ENCODE results near the gene C3orf80. TPM values are rescaled to one million over a fixed set of nuclear protein-coding genes. Genes with fewer than 3 reads are reported as not detected.

Gene C3orf80
- total and polyA plus RNA-seq, 9 donors = 0.11 to 0.65 (median 0.36) TPM

GRCh38 chr3:160210341-160210740 lies 14.9 kb upstream of the C3orf80 start:
- H3K4me1 ChIP-seq (ENCODE audit: control insufficient read depth, insufficient read depth, low read length) = no peaks in the 10 kb centered on the region
- no peak overlapping the region for H3K4me3 ChIP-seq (ENCODE audit: low read length)
- DNase-seq = no peak
- WGBS (ENCODE audit: insufficient coverage) = 73% methylated on average over 1 of the region's 1 CpG
- H3K36me3 ChIP-seq (ENCODE audit: control insufficient read depth, insufficient read depth, low read length) = no peaks in the 10 kb centered on the region
- H3K27me3 ChIP-seq (ENCODE audit: control insufficient read depth, insufficient read depth, low read length) = no peaks in the 10 kb centered on the region
- no peaks in the 10 kb centered on the region for H3K9me3 ChIP-seq (replicated peaks; ENCODE audit: control insufficient read depth, low read depth, low read length)
- H3K27ac ChIP-seq (ENCODE audit: low read length) = no peak overlapping the region

DNA sequence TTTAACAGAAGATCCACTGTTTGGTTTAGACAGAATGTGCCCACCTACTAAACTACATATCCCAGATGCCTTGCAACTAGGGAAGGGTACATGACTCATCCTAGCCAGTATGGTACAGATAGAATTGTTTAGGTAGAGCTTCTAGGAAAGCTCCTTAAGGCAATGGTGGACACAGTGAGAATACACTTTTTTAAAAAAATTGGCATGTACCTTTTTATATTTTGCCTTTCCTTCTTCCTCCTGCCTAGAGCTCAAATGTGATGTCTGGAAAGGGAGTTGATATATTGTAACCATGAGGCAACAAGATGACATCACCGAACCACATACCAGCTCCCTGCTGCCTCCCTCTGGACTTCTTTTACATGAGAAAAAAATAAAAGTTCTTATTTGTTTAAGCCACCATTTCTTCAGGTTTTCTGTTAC lies 14.4 kb upstream of the C3orf80 start:
- Histone ChIP-seq H3K27ac (ENCODE audit: low read length) (no peak overlapping the region), H3K9me3 (replicated peaks; ENCODE audit: control insufficient read depth, low read depth, low read length) (no peaks in the 10 kb centered on the region), H3K27me3 (ENCODE audit: control insufficient read depth, insufficient read depth, low read length) (no peaks in the 10 kb centered on the region), H3K4me3 (ENCODE audit: low read length) (no peak overlapping the region), H3K4me1 (ENCODE audit: control insufficient read depth, insufficient read depth, low read length) (no peaks in the 10 kb centered on the region), H3K36me3 (ENCODE audit: control insufficient read depth, insufficient read depth, low read length) (no peaks in the 10 kb centered on the region)
- no peak for DNase-seq
- WGBS (ENCODE audit: insufficient coverage) = no CpG with 5 or more reads among the region's 1 CpG

GRCh38 chr3:160213191-160213590 lies 12.0 kb upstream of the C3orf80 start:
- Histone ChIP-seq H3K27me3 (ENCODE audit: control insufficient read depth, insufficient read depth, low read length) (peaks cover 7% of the 10 kb centered on the region), H3K4me3 (ENCODE audit: low read length) (no peak overlapping the region), H3K9me3 (replicated peaks; ENCODE audit: control insufficient read depth, low read depth, low read length) (no peaks in the 10 kb centered on the region), H3K36me3 (ENCODE audit: control insufficient read depth, insufficient read depth, low read length) (no peaks in the 10 kb centered on the region), H3K27ac (ENCODE audit: low read length) (no peak overlapping the region), H3K4me1 (ENCODE audit: control insufficient read depth, insufficient read depth, low read length) (no peaks in the 10 kb centered on the region)
- 94% methylated on average over 1 of the region's 1 CpG for WGBS (ENCODE audit: insufficient coverage)
- no peak for DNase-seq

DNA sequence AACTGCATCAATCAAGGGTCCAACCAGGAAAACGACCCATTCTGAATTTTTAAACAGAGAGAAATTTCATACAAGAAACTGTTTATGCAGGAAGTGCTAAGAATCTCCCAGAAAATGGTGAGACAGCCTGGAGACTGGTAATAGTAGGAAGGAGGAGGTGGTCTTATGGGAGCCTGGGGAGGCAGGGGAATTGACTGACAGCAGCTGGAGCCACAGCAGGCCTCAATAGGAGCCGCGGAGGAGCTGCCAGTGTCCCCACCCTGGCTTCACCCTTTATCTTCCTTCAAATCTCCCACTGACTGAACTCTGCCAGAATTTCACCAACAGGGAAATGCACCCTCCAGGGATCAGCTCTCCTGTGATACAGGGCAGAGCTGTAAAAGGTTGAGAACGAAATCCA lies 7.5 kb upstream of the C3orf80 start:
- no peak overlapping the region for H3K4me3 ChIP-seq (ENCODE audit: low read length)
- DNase-seq = no peak
- no CpG with 5 or more reads among the region's 4 CpGs for WGBS (ENCODE audit: insufficient coverage)

GRCh38 chr3:160218136-160218535 lies 7.1 kb upstream of the C3orf80 start:
- no CpG with 5 or more reads among the region's 3 CpGs for WGBS (ENCODE audit: insufficient coverage)
- Histone ChIP-seq H3K36me3 (ENCODE audit: control insufficient read depth, insufficient read depth, low read length) (no peaks in the 10 kb centered on the region), H3K27ac (ENCODE audit: low read length) (no peak overlapping the region), H3K4me1 (ENCODE audit: control insufficient read depth, insufficient read depth, low read length) (no peaks in the 10 kb centered on the region), H3K4me3 (ENCODE audit: low read length) (no peak overlapping the region), H3K9me3 (replicated peaks; ENCODE audit: control insufficient read depth, low read depth, low read length) (no peaks in the 10 kb centered on the region), H3K27me3 (ENCODE audit: control insufficient read depth, insufficient read depth, low read length) (peaks cover 23% of the 10 kb centered on the region)
- no peak for DNase-seq

More for the DNA sequence above, 7.5 kb upstream of the C3orf80 start:
- Histone ChIP-seq H3K27me3 (ENCODE audit: control insufficient read depth, insufficient read depth, low read length) (peaks cover 22% of the 10 kb centered on the region), H3K36me3 (ENCODE audit: control insufficient read depth, insufficient read depth, low read length) (no peaks in the 10 kb centered on the region), H3K27ac (ENCODE audit: low read length) (no peak overlapping the region), H3K4me1 (ENCODE audit: control insufficient read depth, insufficient read depth, low read length) (no peaks in the 10 kb centered on the region), H3K9me3 (replicated peaks; ENCODE audit: control insufficient read depth, low read depth, low read length) (no peaks in the 10 kb centered on the region)

DNA sequence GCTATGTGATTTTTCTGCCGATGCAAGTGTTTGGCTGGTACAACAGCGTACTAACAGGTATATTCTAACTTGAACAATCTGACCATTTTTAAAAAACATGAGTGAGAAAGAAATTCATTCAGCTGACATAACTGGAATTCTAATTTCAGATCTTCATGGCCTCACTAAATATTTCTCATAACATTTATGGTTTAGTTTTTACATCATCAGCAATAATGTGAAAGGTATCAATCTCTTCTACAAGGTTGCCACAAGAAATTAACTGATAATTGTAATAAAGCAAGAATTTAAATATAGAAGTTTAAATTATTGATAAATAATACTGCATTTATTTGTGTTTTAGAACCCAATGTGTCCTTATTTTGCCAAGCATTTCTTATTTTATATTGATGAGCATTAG lies 5.2 kb upstream of the C3orf80 start:
- Histone ChIP-seq H3K9me3 (replicated peaks; ENCODE audit: control insufficient read depth, low read depth, low read length) (no peaks in the 10 kb centered on the region), H3K36me3 (ENCODE audit: control insufficient read depth, insufficient read depth, low read length) (no peaks in the 10 kb centered on the region), H3K4me1 (ENCODE audit: control insufficient read depth, insufficient read depth, low read length) (peaks cover 5% of the 10 kb centered on the region), H3K4me3 (ENCODE audit: low read length) (no peak overlapping the region), H3K27ac (ENCODE audit: low read length) (no peak overlapping the region), H3K27me3 (ENCODE audit: control insufficient read depth, insufficient read depth, low read length) (peaks cover 37% of the 10 kb centered on the region)
- no peak for DNase-seq
- WGBS (ENCODE audit: insufficient coverage) = no CpG with 5 or more reads among the region's 2 CpGs

DNA sequence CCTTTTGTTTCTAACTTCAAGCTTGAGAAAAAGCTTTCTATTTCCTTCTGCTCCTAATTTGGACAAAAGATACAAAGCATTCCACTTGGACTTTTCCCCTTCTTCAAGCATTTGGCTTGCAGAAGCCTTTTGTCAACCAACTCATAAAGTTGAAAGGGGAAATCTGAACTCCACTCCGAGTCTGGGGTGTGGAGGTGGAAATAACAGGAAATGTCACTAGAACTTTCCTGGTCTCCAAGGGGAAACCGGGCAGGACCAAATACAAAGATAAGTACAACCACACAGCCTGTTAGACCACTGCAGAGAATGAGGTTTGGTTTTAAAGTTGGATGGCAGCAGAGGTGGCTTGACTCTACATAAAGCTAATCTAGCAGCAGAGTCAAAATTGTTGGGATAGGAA lies 4.2 kb upstream of the C3orf80 start:
- H3K27ac ChIP-seq (ENCODE audit: low read length) = no peak overlapping the region
- WGBS (ENCODE audit: insufficient coverage) = no CpG with 5 or more reads among the region's 2 CpGs
- H3K27me3 ChIP-seq (ENCODE audit: control insufficient read depth, insufficient read depth, low read length) = peaks cover 45% of the 10 kb centered on the region
- no peaks in the 10 kb centered on the region for H3K9me3 ChIP-seq (replicated peaks; ENCODE audit: control insufficient read depth, low read depth, low read length)
- no peaks in the 10 kb centered on the region for H3K36me3 ChIP-seq (ENCODE audit: control insufficient read depth, insufficient read depth, low read length)
- DNase-seq = no peak
- peaks cover 8% of the 10 kb centered on the region for H3K4me1 ChIP-seq (ENCODE audit: control insufficient read depth, insufficient read depth, low read length)
- H3K4me3 ChIP-seq (ENCODE audit: low read length) = no peak overlapping the region

DNA sequence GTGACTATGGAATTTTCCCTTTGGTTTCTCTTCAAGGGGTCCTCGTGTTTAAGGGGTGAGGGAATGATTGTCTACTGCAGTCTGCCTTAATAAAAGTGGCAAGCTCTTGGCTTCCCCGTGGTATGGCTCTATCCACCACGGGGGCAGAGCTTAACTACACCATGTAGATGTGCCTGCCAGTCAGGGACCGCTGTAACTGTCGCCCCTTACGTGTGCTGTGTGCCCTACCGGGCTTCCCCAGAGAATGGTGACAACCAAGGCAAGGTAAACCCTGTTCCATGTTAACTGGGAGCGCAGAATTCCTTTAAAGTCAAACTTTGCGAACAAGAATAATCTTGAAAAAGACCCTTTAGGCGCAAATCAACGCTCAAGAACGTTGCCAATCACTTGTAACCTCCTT lies 966 bp upstream of the C3orf80 start:
- Histone ChIP-seq H3K4me3 (ENCODE audit: low read length) (no peak overlapping the region), H3K27me3 (ENCODE audit: control insufficient read depth, insufficient read depth, low read length) (peaks cover 46% of the 10 kb centered on the region), H3K9me3 (replicated peaks; ENCODE audit: control insufficient read depth, low read depth, low read length) (no peaks in the 10 kb centered on the region), H3K4me1 (ENCODE audit: control insufficient read depth, insufficient read depth, low read length) (peaks cover 17% of the 10 kb centered on the region), H3K36me3 (ENCODE audit: control insufficient read depth, insufficient read depth, low read length) (no peaks in the 10 kb centered on the region), H3K27ac (ENCODE audit: low read length) (no peak overlapping the region)
- WGBS (ENCODE audit: insufficient coverage) = 12% methylated on average over 11 of the region's 12 CpGs
- DNase-seq = no peak

- Histone ChIP-seq H3K27ac (ENCODE audit: low read length) (no peak overlapping the region), H3K27me3 (ENCODE audit: control insufficient read depth, insufficient read depth, low read length) (peaks cover 48% of the 10 kb centered on the region)
- WGBS (ENCODE audit: insufficient coverage) = under 1% methylated on average over 13 of the region's 16 CpGs
These were observed 429 bp upstream of the C3orf80 start for GRCh38 chr3:160224811-160225175.

GRCh38 chr3:160226026-160226907 lies 1.0 kb downstream of the C3orf80 start:
- WGBS (ENCODE audit: insufficient coverage) = 1% methylated on average over 78 of the region's 87 CpGs
- H3K4me3 ChIP-seq (ENCODE audit: low read length) = peak overlapping the region; percentile 18
- H3K27me3 ChIP-seq (ENCODE audit: control insufficient read depth, insufficient read depth, low read length) = peaks cover 46% of the 10 kb centered on the region
- H3K9me3 ChIP-seq (replicated peaks; ENCODE audit: control insufficient read depth, low read depth, low read length) = no peaks in the 10 kb centered on the region
- H3K4me1 ChIP-seq (ENCODE audit: control insufficient read depth, insufficient read depth, low read length) = peaks cover 17% of the 10 kb centered on the region
- H3K27ac ChIP-seq (ENCODE audit: low read length) = no peak overlapping the region
- no peaks in the 10 kb centered on the region for H3K36me3 ChIP-seq (ENCODE audit: control insufficient read depth, insufficient read depth, low read length)
- DNase-seq = peak; percentile 21

More at GRCh38 chr3:160224811-160225175, 429 bp upstream of the C3orf80 start:
- H3K4me1 ChIP-seq (ENCODE audit: control insufficient read depth, insufficient read depth, low read length) = peaks cover 17% of the 10 kb centered on the region
- no peaks in the 10 kb centered on the region for H3K36me3 ChIP-seq (ENCODE audit: control insufficient read depth, insufficient read depth, low read length)
- no peaks in the 10 kb centered on the region for H3K9me3 ChIP-seq (replicated peaks; ENCODE audit: control insufficient read depth, low read depth, low read length)
- peak overlapping the region; percentile 35 for H3K4me3 ChIP-seq (ENCODE audit: low read length)
- DNase-seq = no peak
